NCI-H1694 (cell line): ENCODE measurements around the gene SERTAD3.
"Not testable (repeated sequence)": the region's sequence is repeated elsewhere in the genome, so short reads cannot be mapped to it uniquely, and the experiment has no call there.

Experiments
- DNase-seq: peaks from one replicate; lab custom pipeline; 2025; lab: John Stamatoyannopoulos, UW

Gene SERTAD3

DNA sequence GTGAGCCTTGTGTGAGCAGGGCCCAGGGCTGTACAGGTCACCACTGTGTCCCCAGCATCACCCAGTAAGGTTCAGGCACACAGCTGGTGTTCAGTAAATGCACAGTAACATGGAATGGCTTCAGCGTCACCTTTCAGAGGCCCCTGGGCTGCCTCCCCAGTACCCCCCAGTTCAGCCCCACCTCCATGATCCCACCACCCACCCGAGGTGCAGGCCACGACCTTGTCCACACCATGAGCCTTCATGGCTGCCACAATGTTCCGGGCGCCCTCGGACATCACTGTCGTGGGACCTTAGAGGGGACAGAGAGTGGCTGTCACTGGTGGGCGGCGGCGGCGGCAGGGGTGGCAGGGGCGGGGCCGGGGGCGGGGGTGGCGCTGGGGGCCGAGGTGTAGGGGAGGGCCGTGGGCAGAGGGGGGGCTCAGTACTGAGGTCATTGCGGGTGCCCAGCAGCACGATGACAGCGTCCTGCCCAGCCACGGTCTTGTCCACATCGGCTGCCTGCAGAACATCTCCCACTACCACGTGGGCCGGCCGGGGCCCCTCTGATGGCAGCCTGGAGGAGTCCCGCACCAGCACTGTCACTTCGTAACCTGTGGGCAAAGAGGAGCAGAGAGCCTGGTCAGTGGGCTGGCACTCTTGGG is 13.9 kb upstream of the SERTAD3 start:
- no peak for DNase-seq

DNA sequence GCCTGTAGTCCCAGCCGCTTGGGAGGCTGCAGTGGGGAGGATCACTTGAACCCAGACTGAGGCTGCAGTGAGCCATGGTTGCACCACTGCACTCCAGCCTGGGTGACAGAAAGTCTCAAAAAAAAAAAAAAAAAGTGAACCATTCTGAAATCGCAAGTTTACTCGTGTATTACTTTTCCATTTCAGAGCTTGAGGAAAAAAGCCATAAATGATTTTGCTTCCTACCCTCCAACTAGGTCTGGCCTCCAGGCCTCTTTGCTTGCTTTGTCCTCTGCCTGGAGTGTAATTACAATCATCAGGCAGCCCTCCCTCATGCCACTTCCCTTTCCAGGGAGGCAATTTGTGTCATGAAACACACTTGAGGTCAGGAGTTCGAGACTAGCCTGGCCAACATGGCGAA is 12.9 kb upstream of the SERTAD3 start:
- DNase-seq = no peak

GRCh38 chr19:40453943-40454342 is 9.8 kb upstream of the SERTAD3 start:
- DNase-seq = not testable (repeated sequence)

DNA sequence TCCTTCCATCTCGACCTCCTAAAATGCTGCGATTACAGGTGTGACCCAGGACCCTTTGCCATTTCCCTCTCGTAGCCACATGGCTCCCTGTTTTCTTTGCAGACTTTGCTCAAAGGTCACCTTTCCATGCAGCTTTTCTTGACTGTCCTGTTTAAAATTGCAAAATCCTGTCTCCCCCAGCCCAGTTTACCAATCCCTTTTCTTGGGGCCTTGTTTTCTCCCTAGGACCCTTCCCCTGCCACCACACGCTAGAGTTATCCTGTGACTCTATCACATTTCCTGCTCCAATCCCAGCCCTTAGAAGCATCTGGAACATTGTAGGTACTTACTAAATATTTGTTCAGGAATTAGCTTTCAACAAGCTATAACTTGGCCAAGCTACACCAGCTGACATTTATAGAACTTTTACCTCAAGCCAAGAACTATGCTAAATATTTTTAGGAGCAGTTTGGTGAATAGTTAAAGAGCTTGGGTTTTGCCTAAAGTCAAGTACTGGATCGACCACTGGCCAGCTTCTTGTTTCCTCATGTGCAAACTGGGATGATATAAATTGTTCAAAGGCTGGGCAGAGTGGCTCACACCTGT is 9.1 kb upstream of the SERTAD3 start:
- no peak for DNase-seq

DNA sequence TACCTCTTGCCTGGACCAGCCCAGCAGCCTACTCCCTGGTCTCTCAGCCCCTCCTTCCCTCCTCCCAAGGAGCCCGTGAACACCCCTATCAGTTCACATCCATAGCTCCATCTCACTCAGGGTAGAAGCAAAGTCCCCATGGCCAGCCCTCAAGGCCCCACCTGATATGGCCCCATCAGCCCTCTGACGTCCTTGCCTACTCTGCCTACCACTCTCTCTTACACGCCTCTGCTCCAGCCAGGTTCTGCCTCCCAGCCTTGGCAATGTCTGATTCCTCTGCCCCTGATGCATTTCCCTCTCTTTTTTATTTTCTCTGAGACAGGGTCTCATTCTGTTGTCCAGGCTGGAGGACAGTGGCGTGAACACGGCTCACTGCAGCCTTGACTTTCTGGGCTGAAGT is 7.9 kb upstream of the SERTAD3 start:
- DNase-seq = no peak

GRCh38 chr19:40450664-40451063 is 6.5 kb upstream of the SERTAD3 start:
- no peak for DNase-seq

- no peak for DNase-seq
Observed at GRCh38 chr19:40449506-40449905, 5.4 kb upstream of the SERTAD3 start.

- no peak for DNase-seq
Observed at GRCh38 chr19:40446263-40446784, 2.2 kb upstream of the SERTAD3 start.

- no peak for DNase-seq
Observed at GRCh38 chr19:40445780-40446262, 1.7 kb upstream of the SERTAD3 start.

DNA sequence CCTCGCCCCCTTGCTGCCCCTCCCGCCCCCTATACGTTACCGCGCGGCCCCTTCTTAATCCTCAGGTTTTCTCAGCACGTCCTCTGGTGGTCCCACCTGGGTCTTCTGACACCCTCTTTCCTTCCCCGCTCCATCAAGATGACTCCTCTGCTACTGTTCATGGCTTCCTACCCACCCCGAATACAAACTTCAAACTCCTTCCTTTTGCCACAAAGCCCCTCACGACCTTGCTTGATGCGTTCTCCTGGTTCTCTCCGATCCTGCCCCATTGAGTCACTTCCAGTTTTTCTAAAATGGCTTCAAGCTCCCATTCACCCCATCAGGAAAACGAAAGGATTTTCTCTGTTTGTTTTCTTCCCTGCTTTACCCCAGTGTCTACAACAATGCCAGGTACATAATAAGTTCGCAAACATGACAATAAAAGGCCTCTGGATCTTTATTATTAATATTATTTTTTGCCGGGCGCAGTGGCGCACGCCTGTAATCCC is 734 bp upstream of the SERTAD3 start:
- DNase-seq = no peak

GRCh38 chr19:40443131-40443999 is 770 bp downstream of the SERTAD3 start:
- DNase-seq = peak; percentile 99

DNA sequence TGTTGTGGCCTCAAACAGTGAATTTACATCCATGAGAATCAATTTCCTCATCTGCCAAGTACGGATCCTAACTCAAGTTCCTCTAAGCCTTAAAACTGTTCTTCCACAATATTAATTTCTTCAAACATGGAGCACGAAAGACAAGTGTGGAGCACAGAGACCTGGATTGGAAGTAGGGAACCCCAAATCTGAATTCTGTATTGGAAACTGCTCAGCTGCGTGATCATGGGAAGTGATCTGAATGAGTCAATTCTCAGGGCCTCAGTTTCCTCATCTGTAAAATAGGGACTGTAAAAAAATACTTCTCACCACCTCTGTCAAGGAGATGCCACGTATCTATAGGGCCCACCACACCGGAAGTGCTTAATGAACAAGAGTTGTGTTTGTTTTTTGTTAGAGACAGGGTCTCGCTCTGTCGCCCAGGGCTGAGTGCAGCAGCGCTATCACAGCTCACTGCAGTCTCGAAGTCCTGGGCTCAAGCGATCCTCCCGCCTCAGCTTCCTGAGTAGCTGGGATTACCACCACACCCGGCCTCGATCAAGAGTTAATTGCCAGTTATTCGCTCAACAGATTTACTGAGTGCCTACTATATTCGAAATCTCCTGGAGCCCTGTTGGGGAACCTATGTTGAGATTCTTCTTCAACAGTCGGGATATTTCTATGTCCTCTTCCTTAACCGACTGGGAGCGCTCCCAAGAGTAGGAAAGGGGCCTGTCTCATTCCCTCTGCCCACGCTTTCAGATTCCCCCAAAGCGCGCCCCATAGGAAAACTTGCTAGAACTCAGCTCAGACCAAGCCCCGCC is 1.6 kb downstream of the SERTAD3 start:
- no peak for DNase-seq

- no peak for DNase-seq
Observed at GRCh38 chr19:40441719-40442253, 2.3 kb downstream of the SERTAD3 start.

DNA sequence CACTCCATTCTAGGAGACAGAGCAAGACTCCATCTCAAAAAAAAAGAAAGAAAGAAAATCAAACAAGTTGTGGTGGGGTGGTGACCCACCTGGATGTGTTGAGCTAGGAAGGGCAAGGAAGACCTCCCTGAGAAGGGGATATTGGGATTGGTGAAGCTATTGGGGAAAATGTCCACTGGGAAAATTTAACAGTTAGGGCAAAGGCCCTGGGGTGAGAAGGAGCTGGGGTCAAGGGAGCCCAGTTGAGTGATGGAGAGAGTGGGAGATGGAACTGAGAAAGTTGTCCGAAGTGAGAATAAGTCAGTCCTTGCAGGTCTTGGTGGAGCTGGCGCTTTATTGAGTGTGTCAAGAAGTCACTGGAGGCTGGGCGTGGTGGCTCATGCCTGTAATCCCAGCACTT is 5.9 kb downstream of the SERTAD3 start:
- no peak for DNase-seq

- DNase-seq = no peak
Observed at GRCh38 chr19:40433391-40434216, 10.5 kb downstream of the SERTAD3 start.

DNA sequence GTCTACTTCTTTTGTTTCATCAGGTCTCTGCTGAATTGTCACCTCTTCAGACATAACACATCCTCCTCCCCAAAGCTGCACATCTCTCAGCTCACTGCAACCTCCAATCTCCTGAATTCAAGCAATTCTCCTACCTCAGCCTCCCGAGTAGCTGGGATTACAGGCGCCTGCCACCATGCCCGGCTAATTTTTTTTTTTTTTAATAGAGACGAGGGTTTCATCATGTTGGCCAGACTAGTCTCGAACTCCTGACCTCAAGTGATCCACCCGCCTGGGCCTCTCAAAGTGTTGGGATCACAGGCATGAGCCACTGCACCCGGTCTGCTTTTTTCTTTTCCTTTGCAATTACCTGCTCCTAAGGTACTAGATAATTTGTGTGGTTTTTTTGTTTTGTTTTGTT is 11.4 kb downstream of the SERTAD3 start:
- DNase-seq = not testable (repeated sequence)

- DNase-seq = no peak
Observed at GRCh38 chr19:40431698-40432097, 12.4 kb downstream of the SERTAD3 start.

DNA sequence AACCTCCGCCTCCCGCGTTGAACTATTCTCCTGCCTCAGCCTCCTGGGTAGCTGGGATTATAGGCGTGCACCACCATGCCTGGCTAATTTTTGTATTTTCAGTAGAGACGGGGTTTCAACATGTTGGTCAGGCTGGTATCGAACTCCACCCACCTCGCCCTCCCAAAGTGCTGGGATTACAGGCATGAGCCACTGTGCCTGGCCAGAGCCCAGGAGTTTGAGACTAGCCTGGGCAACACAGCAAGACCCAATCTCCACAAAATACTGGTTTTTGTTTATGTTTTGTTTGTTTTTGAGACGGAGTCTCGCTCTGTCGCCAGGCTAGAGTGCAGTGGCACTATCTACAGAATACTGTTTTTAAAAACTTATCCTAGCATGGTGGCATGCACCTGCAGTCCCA is 13.9 kb downstream of the SERTAD3 start:
- DNase-seq = not testable (repeated sequence)

GRCh38 chr19:40428197-40428596 is 15.9 kb downstream of the SERTAD3 start:
- DNase-seq = not testable (repeated sequence)
